ENCODE data around the gene CPNE8. TPM values are rescaled to one million over a fixed set of nuclear protein-coding genes. Genes with fewer than 3 reads are reported as not detected.

CPNE8 gene
- total RNA-seq, 1 experiment from 2014 or later, result 23.6 TPM

DNA sequence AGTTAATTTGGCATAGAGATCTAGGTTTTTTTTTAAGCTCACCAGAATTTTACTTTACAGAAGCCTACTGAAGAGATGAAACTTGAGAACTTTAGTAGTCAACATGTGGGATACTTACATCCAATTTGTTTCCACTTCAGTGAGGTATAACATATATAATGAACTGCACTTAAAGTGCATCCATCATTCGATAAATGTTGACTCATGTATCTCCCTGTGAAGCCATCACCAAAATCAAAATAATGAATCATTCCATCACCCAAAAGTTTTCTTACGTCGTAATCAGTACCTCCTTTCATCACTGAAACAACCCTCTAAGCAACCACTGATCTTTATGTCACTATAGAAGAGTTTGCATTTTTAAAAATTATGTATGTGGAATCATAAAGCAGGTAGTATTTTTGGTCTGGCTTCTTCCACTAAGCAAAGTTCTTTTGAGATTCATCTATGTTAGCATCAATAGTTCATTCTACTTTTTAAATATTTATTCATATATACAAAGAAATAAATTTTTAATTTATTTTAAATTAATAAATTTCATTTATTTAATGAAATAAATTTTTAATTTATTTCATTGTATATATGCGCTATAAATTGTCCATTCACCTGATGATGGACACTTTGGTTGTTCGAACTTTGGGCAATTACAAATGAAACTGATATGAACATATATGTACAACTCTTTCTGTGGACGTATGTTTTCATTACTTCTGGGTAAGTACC lies 2.0 kb upstream of the CPNE8 start:
- intact Hi-C loops (cut with micrococcal nuclease; ENCODE audit: unreplicated experiment), result loop anchor here (10.0 kb wide), 1 partner anchor 243 kb away; no protein-coding TSS in a partner anchor
- Histone ChIP-seq H3K36me3 (ENCODE audit: control insufficient read depth, insufficient read depth, low read length) (no peaks in the 10 kb centered on the region), H3K9me3 (ENCODE audit: control insufficient read depth, insufficient read depth, low read depth, low read length) (no peaks in the 10 kb centered on the region), H3K4me3 (ENCODE audit: low read depth in 2 of 2, low read length in 2 of 2) (peak overlapping the region; percentile 79 to 92), H3K27me3 (ENCODE audit: control insufficient read depth, insufficient read depth, low read length) (no peaks in the 10 kb centered on the region), H3K27ac (ENCODE audit: low read length) (peak overlapping the region; percentile 94), H3K4me1 (ENCODE audit: control insufficient read depth, insufficient read depth, low read length) (peaks cover 16% of the 10 kb centered on the region)
- TF ChIP-seq, protein P1, sequence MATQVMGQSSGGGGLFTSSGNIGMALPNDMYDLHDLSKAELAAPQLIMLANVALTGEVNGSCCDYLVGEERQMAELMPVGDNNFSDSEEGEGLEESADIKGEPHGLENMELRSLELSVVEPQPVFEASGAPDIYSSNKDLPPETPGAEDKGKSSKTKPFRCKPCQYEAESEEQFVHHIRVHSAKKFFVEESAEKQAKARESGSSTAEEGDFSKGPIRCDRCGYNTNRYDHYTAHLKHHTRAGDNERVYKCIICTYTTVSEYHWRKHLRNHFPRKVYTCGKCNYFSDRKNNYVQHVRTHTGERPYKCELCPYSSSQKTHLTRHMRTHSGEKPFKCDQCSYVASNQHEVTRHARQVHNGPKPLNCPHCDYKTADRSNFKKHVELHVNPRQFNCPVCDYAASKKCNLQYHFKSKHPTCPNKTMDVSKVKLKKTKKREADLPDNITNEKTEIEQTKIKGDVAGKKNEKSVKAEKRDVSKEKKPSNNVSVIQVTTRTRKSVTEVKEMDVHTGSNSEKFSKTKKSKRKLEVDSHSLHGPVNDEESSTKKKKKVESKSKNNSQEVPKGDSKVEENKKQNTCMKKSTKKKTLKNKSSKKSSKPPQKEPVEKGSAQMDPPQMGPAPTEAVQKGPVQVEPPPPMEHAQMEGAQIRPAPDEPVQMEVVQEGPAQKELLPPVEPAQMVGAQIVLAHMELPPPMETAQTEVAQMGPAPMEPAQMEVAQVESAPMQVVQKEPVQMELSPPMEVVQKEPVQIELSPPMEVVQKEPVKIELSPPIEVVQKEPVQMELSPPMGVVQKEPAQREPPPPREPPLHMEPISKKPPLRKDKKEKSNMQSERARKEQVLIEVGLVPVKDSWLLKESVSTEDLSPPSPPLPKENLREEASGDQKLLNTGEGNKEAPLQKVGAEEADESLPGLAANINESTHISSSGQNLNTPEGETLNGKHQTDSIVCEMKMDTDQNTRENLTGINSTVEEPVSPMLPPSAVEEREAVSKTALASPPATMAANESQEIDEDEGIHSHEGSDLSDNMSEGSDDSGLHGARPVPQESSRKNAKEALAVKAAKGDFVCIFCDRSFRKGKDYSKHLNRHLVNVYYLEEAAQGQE (IDR thresholded peaks at IDR 0.05; ENCODE audit: insufficient read depth in 1 of 2, low read depth in 2 of 2, low read length in 1 of 2), result no peak
- TF ChIP-seq POLR2AphosphoS5 (IDR thresholded peaks at IDR 0.05; ENCODE audit: low read depth, low read length) (no peak), TCF7L2 (IDR thresholded peaks at IDR 0.05; ENCODE audit: low read depth, low read length) (no peak), SIN3A (IDR thresholded peaks at IDR 0.05; ENCODE audit: borderline replicate concordance, insufficient read depth, low read depth, low read length) (no peak), CTCF (IDR thresholded peaks at IDR 0.05) (no peak)
- ChIA-PET POLR2A (interaction anchor here (0.6 to 1.7 kb wide), 3 partner anchors 12 to 366 kb away, joined by 3 to 14 read pairs (median 7); no protein-coding TSS in a partner anchor), CTCF (interaction anchor here (0.6 to 2.3 kb wide), 8 partner anchors 14 to 366 kb away, joined by 3 to 10 read pairs (median 6); no protein-coding TSS in a partner anchor)
- in situ Hi-C loops (cut with HindIII; ENCODE audit: low pct_unique_long_range_greater_than_20kb, low sequenced_read_pairs), result no loop called here
- BruUV-seq (replicated peaks), result no TSS peak
- ATAC-seq (no peak), DNase-seq (ENCODE audit: low read depth, low spot score) (no peak)

GRCh38 chr12:38906482-38907200 lies 1.2 kb upstream of the CPNE8 start:
- CTCF ChIA-PET, result interaction anchor here (0.6 to 2.3 kb wide), 12 partner anchors 9 to 1005 kb away, joined by 3 to 10 read pairs (median 4); no protein-coding TSS in a partner anchor
- POLR2A ChIA-PET, result interaction anchor here (0.6 to 1.7 kb wide), 5 partner anchors 9 to 367 kb away, joined by 3 to 14 read pairs (median 7); no protein-coding TSS in a partner anchor
- no peaks in the 10 kb centered on the region for H3K36me3 ChIP-seq (ENCODE audit: control insufficient read depth, insufficient read depth, low read length)
- BruUV-seq (replicated peaks), result no TSS peak
- H3K9me3 ChIP-seq (ENCODE audit: control insufficient read depth, insufficient read depth, low read depth, low read length), result no peaks in the 10 kb centered on the region
- peak overlapping the region; percentile 94 for H3K27ac ChIP-seq (ENCODE audit: low read length)
- DNase-seq (ENCODE audit: low read depth, low spot score) (peak; percentile 69), ATAC-seq (peak; percentile 84)
- peaks cover 16% of the 10 kb centered on the region for H3K4me1 ChIP-seq (ENCODE audit: control insufficient read depth, insufficient read depth, low read length)
- H3K27me3 ChIP-seq (ENCODE audit: control insufficient read depth, insufficient read depth, low read length), result no peaks in the 10 kb centered on the region
- intact Hi-C loops (cut with micrococcal nuclease; ENCODE audit: unreplicated experiment) (loop anchor here (1.0 to 10.0 kb wide), 2 partner anchors 197 to 242 kb away; no protein-coding TSS in a partner anchor), in situ Hi-C loops (cut with HindIII; ENCODE audit: low pct_unique_long_range_greater_than_20kb, low sequenced_read_pairs) (no loop called here)
- H3K4me3 ChIP-seq (ENCODE audit: low read depth in 2 of 2, low read length in 2 of 2), result peak overlapping the region; percentile 79 to 92
- 0 out of 2 replicates have a peak, but pooled peaks have one; percentile 51 for TF ChIP-seq SIN3A (IDR thresholded peaks at IDR 0.05; ENCODE audit: borderline replicate concordance, insufficient read depth, low read depth, low read length)
- peak; percentile 37; the same call in 1 of the 2 replicates for TF ChIP-seq TCF7L2 (IDR thresholded peaks at IDR 0.05; ENCODE audit: low read depth, low read length)
- TF ChIP-seq, protein P1 (IDR thresholded peaks at IDR 0.05; ENCODE audit: insufficient read depth in 1 of 2, low read depth in 2 of 2, low read length in 1 of 2), result no peak
- TF ChIP-seq CTCF (IDR thresholded peaks at IDR 0.05), result peak; percentile 96
- TF ChIP-seq POLR2AphosphoS5 (IDR thresholded peaks at IDR 0.05; ENCODE audit: low read depth, low read length), result peak; percentile 50; the same call in 1 of the 2 replicates

All from Panc1 (cell line).